ENCODE results near the gene NATD1. TPM values are rescaled to one million over a fixed set of nuclear protein-coding genes. Genes with fewer than 3 reads are reported as not detected.

Gene NATD1
- total RNA-seq, 1 donor from 2014 or later, result 1.1 TPM

DNA sequence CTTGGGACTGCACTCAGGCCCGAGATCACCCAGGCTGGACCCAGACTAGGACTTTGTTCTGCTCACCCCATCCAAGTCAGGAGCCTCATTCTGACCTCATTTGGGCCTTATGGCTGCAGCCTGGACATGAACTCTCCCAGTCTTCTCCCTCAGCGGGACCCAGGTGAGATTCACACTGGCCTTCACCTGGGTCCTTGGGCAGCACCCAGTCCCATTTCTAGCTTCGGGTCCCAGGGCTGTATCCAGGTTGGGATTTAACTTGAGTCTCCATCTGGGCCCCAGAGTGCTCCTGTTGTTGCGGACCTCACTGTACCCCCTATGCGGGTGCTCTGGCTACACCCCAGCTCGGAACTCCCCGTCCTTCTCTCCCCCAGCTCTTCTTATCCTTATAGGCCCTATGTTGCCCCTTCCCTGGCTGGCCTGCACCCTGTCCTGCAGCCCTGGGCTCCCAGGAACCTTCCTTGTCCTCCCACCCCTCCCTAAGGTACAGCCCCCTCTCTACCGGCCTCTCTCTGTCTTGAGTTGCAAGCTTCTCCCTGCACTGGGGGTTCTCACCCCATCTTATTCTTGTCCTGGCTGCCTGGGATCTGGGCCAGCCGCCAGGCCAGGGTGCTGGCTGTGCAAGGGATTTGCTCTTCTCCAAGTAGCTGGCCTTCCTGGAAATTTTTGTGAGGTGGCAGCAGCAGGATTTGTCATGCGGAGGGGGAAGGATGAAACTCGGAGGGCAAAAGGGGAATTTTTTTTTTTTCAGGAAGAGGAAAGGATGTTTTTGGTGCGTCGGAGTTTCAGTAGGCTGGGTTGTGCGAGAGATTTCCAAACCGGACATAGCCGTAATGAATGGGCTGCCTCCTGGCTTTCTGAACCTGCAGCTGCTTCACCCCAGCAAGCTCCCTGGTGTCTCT is 32.2 kb upstream of the NATD1 start:
- Mint-ChIP-seq H3K4me3 (peak overlapping the region; percentile 100), H3K27me3 (peaks cover 2% of the 10 kb centered on the region), H3K9me3 (no peaks in the 10 kb centered on the region), H3K27ac (peak overlapping the region; percentile 94), H3K4me1 (peaks cover 35% of the 10 kb centered on the region), H3K36me3 (ENCODE audit: low read depth) (peaks cover 36% of the 10 kb centered on the region)
- DNase-seq, result peak; percentile 69
- intact Hi-C loops (cut with micrococcal nuclease), result loop anchor here (2.0 kb wide), 1 partner anchor 243 kb away; the partner anchor contains the start of gene USP22

- H3K27me3 Mint-ChIP-seq, result peaks cover 2% of the 10 kb centered on the region
- intact Hi-C loops (cut with micrococcal nuclease), result loop anchor here (2.0 to 5.0 kb wide), 2 partner anchors 242 to 268 kb away; partner anchors contain the start of gene USP22
- peaks cover 35% of the 10 kb centered on the region for H3K36me3 Mint-ChIP-seq (ENCODE audit: low read depth)
- H3K4me3 Mint-ChIP-seq, result peak within 1 kb of the TSS; percentile 100
- peak within 1 kb of the TSS; percentile 94 for H3K27ac Mint-ChIP-seq
- H3K4me1 Mint-ChIP-seq, result peaks cover 43% of the 10 kb centered on the region
- H3K9me3 Mint-ChIP-seq, result no peaks in the 10 kb centered on the region
- DNase-seq, result peak; percentile 99
Measured at GRCh38 chr17:21284319-21285163, 31.3 kb upstream of the NATD1 start, which contains the start of gene MAP2K3. Gene MAP2K3 (plus strand): TSS chr17:21284711. CDS start chr17:21284921, 210 bp downstream.

GRCh38 chr17:21283482-21284318 is 30.5 kb upstream of the NATD1 start:
- H3K27ac Mint-ChIP-seq, result peak overlapping the region; percentile 77
- peak overlapping the region; percentile 100 for H3K4me3 Mint-ChIP-seq
- peaks cover 49% of the 10 kb centered on the region for H3K4me1 Mint-ChIP-seq
- peaks cover 30% of the 10 kb centered on the region for H3K36me3 Mint-ChIP-seq (ENCODE audit: low read depth)
- DNase-seq, result no peak
- intact Hi-C loops (cut with micrococcal nuclease), result loop anchor here (2.0 to 5.0 kb wide), 2 partner anchors 241 to 269 kb away; partner anchors contain the start of gene USP22
- no peaks in the 10 kb centered on the region for H3K9me3 Mint-ChIP-seq
- H3K27me3 Mint-ChIP-seq, result peaks cover 2% of the 10 kb centered on the region

DNA sequence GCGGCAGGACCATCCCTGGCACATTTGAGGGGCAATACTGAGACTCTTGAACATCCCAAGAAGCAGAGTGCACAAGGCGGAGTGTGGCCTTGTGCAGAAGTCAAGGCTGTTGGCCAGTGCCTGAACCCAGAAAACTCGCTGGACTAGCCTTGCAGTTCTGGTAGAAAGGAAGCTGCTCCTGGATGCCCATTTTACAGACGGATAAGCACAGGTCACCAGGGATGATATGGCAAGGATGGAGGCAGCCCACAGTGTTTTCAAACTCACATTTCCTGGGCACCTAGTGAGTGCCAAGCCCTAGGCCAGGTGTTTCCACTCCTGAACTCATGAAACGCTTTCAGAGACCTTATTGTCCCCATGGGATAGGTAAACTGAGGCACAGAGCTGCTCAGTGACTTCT is 29.6 kb upstream of the NATD1 start:
- intact Hi-C loops (cut with micrococcal nuclease), result loop anchor here (5.0 kb wide), 1 partner anchor 269 kb away; no protein-coding TSS in a partner anchor
- peaks cover 47% of the 10 kb centered on the region for H3K4me1 Mint-ChIP-seq

GRCh38 chr17:21282231-21282630 is 29.0 kb upstream of the NATD1 start:
- no peak for DNase-seq
- H3K9me3 Mint-ChIP-seq, result no peaks in the 10 kb centered on the region
- peaks cover 2% of the 10 kb centered on the region for H3K27me3 Mint-ChIP-seq
- H3K4me3 Mint-ChIP-seq, result peak overlapping the region; percentile 47
- H3K4me1 Mint-ChIP-seq, result peaks cover 41% of the 10 kb centered on the region
- H3K36me3 Mint-ChIP-seq (ENCODE audit: low read depth), result peaks cover 20% of the 10 kb centered on the region
- peak overlapping the region; percentile 25 for H3K27ac Mint-ChIP-seq
- intact Hi-C loops (cut with micrococcal nuclease), result loop anchor here (5.0 kb wide), 1 partner anchor 270 kb away; no protein-coding TSS in a partner anchor

More for the DNA sequence above, 29.6 kb upstream of the NATD1 start:
- Mint-ChIP-seq H3K36me3 (ENCODE audit: low read depth) (peaks cover 24% of the 10 kb centered on the region), H3K27ac (no peak overlapping the region), H3K9me3 (no peaks in the 10 kb centered on the region), H3K27me3 (peaks cover 2% of the 10 kb centered on the region), H3K4me3 (peak overlapping the region; percentile 47)
- no peak for DNase-seq

DNA sequence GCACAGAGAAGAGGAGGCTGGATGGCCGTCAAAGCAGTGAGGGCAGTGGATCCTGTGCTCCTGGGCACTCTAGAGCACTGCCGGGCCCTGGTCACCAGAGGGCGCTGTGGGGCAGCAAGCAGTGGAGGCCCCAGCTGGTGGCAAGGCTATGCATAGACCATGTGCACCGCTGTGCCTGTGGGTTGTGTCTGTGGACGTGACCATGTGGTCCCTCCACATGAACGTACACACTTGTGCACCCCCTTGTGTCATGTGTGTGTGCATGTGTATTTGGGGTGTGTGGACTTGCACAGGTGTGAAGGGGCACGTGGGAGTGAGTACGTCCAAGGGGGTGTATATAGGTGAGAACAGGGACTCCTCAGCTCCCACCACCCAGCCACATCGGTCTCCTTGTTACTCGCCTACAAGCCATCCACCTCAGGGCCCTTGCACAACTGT is 26.9 kb upstream of the NATD1 start:
- Mint-ChIP-seq H3K36me3 (ENCODE audit: low read depth) (peaks cover under 1% of the 10 kb centered on the region), H3K4me1 (peaks cover 38% of the 10 kb centered on the region), H3K4me3 (no peak overlapping the region), H3K27ac (peak overlapping the region; percentile 45), H3K9me3 (no peaks in the 10 kb centered on the region), H3K27me3 (peaks cover 2% of the 10 kb centered on the region)
- intact Hi-C loops (cut with micrococcal nuclease), result loop anchor here (1.0 to 5.0 kb wide), 2 partner anchors 231 to 272 kb away; no protein-coding TSS in a partner anchor
- DNase-seq, result peak; percentile 97

DNA sequence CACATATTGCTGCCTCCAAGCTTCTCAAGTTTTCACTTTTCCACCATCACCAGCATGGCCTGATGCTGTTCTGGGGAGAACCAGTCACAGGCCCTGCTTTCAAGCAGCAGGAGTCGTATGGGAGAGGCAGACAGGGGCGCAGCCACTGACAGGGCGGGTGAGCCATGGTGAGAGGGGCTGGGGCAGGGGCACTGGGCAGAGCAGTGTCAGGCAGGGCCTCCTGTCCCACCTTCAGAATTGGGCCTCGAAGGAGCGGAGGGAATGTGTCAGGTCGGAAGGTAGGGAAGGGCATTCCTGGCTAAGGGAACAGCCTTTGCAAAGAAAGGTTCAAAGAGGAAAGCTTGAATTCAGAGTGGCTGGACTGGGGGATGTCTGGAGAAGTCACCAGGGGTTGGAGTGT is 26.4 kb upstream of the NATD1 start:
- Mint-ChIP-seq H3K9me3 (no peaks in the 10 kb centered on the region), H3K36me3 (ENCODE audit: low read depth) (no peaks in the 10 kb centered on the region), H3K27ac (peak overlapping the region; percentile 45), H3K4me3 (no peak overlapping the region), H3K4me1 (peaks cover 40% of the 10 kb centered on the region), H3K27me3 (peaks cover 2% of the 10 kb centered on the region)
- DNase-seq, result no peak
- intact Hi-C loops (cut with micrococcal nuclease), result no loop called here

DNA sequence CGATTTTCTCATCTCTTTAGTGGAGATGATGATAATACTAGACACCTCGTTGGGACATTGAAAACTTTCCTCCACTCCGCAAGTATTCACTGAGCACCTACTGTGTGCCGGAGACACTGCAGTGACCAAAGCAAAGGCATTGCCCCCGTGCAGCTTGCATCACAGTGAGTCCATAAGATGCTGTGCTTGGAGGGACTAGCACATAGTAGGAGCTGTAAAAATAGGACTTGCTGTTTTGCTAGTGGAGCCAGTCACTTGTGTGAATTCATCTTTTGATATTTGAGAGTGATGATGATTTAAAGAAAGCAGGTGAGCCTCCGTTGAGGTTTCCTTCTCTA is 26.0 kb upstream of the NATD1 start:
- Mint-ChIP-seq H3K9me3 (no peaks in the 10 kb centered on the region), H3K36me3 (ENCODE audit: low read depth) (no peaks in the 10 kb centered on the region), H3K4me1 (peaks cover 40% of the 10 kb centered on the region), H3K4me3 (no peak overlapping the region), H3K27ac (peak overlapping the region; percentile 15), H3K27me3 (peaks cover 2% of the 10 kb centered on the region)
- intact Hi-C loops (cut with micrococcal nuclease), result no loop called here
- no peak for DNase-seq

GRCh38 chr17:21278450-21279197 is 25.4 kb upstream of the NATD1 start:
- Mint-ChIP-seq H3K4me3 (peak overlapping the region; percentile 54), H3K27me3 (peaks cover 2% of the 10 kb centered on the region), H3K9me3 (no peaks in the 10 kb centered on the region), H3K36me3 (ENCODE audit: low read depth) (no peaks in the 10 kb centered on the region), H3K4me1 (peaks cover 40% of the 10 kb centered on the region), H3K27ac (peak overlapping the region; percentile 72)
- DNase-seq, result peak; percentile 85
- intact Hi-C loops (cut with micrococcal nuclease), result no loop called here

DNA sequence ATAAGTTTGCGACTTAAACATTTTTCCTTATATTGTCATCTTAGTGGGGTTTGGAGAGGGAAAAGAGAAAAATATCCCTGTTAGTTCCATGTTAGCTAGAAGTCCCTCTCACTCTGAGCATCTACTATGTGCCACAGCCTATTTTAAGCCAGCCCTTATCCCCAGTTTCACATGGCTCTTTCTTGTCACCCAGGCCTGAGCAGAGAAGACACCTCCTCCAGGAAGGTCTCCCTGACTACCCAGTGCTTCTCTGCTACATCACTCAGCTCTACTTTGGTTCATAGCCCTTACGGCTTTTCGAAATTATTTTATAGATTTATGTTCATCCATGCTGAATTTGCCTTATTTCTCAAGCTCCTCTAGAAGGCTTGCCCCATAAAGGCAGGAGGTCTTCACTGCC is 24.1 kb upstream of the NATD1 start:
- Mint-ChIP-seq H3K27me3 (peaks cover under 1% of the 10 kb centered on the region), H3K4me3 (no peak overlapping the region), H3K36me3 (ENCODE audit: low read depth) (no peaks in the 10 kb centered on the region), H3K4me1 (peaks cover 33% of the 10 kb centered on the region), H3K27ac (no peak overlapping the region), H3K9me3 (no peaks in the 10 kb centered on the region)
- no peak for DNase-seq
- intact Hi-C loops (cut with micrococcal nuclease), result no loop called here

DNA sequence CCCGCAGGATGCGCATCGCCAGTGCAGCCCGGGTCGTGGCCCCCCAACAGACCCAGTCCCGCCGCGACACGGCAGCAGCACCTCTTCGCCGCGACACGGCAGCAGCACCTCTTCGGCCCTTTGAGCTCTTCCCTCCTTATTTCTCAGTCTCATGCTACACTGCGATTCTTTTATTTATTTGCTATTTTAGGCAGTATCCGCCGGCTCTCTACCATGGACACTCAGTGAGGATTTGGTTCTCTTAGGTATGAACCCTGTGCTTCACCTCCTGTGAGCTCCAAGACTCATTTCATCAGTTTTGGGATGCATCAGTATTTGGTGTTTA is 23.0 kb upstream of the NATD1 start:
- Mint-ChIP-seq H3K36me3 (ENCODE audit: low read depth) (no peaks in the 10 kb centered on the region), H3K4me3 (peak overlapping the region; percentile 74), H3K27ac (peak overlapping the region; percentile 76), H3K4me1 (peaks cover 33% of the 10 kb centered on the region), H3K9me3 (no peaks in the 10 kb centered on the region), H3K27me3 (no peaks in the 10 kb centered on the region)
- intact Hi-C loops (cut with micrococcal nuclease), result no loop called here
- DNase-seq, result no peak

DNA sequence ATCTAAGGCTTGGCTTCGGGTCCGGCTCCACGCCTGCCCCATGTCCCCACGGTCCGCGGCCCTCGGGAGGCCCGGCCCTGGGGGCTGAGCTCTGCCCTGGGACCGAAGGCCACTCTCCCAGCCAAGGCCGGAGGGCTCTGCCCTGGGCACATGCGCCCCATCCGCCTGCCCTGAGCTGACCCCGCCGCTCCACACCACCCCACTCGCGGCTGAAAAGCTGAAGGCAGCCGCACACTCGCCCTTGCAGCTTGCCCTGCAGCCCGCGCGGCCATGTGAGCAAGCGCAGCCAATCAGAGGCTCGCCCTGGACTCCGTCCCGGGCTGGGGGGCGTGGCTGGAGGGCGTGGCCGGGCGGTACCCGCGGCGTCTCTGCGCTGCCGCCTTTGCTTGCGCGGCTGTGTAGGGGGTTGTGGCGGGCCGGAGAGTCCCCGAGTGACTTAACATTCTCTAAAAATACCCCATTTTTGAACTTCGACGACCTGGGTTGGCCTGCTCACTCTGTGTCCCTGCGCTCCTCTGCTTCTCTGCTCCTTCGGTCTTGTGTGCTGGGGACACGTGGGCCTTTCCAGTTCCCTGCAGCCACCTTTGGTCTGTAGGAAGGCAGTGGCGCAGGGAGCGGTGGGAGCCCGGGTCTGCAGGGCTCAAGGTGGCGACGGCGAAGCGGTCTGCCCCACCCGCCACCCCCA is 22.5 kb upstream of the NATD1 start:
- H3K27ac Mint-ChIP-seq, result peak overlapping the region; percentile 85
- no peaks in the 10 kb centered on the region for H3K9me3 Mint-ChIP-seq
- intact Hi-C loops (cut with micrococcal nuclease), result loop anchor here (1.0 to 2.0 kb wide), 2 partner anchors 13 to 23 kb away; partner anchors contain the start of gene NATD1
- peak overlapping the region; percentile 74 for H3K4me3 Mint-ChIP-seq
- peaks cover 33% of the 10 kb centered on the region for H3K4me1 Mint-ChIP-seq
- peak; percentile 99 for DNase-seq
- H3K27me3 Mint-ChIP-seq, result no peaks in the 10 kb centered on the region
- no peaks in the 10 kb centered on the region for H3K36me3 Mint-ChIP-seq (ENCODE audit: low read depth)
